GM12872 (cell line): Measurements from ENCODE around the gene ITPKC.

Experiments
- CTCF ChIP-seq: IDR thresholded peaks from 3 replicates; pipeline ENCODE4 v1.5.1; 2011; ENCODE audit warnings: low read depth, mild to moderate bottlenecking, low read length, moderate library complexity; ENCODE audit not compliant: insufficient read depth

The ITPKC gene

GRCh38 chr19:40755248-40755624, 38.3 kb downstream of the ITPKC start:
- TF ChIP-seq CTCF: no peak

- no peak for TF ChIP-seq CTCF
Observed at GRCh38 chr19:40755791-40756190, 38.9 kb downstream of the ITPKC start.

- TF ChIP-seq CTCF: no peak
Observed at GRCh38 chr19:40756502-40757110, 39.7 kb downstream of the ITPKC start.

- no peak for TF ChIP-seq CTCF
Observed at GRCh38 chr19:40758491-40758890, 41.6 kb downstream of the ITPKC start.

- TF ChIP-seq CTCF: no peak
Observed at GRCh38 chr19:40759352-40759751, 42.4 kb downstream of the ITPKC start.

- TF ChIP-seq CTCF: no peak
Observed at GRCh38 chr19:40762754-40763470, 46.0 kb downstream of the ITPKC start.

GRCh38 chr19:40763526-40763925, 46.6 kb downstream of the ITPKC start:
- no peak for TF ChIP-seq CTCF
